H1 (cell line): ENCODE measurements around the gene NT5DC1. TPM values are rescaled to one million over a fixed set of nuclear protein-coding genes. Genes with fewer than 3 reads are reported as not detected.

Source experiments
- BRCA1 ChIP-seq: IDR thresholded peaks from 2 replicates; pipeline ENCODE4 v1.6.1; 2012; ENCODE audit warnings: low read depth, low read length, improper control_type of control experiment
- CHD7 ChIP-seq: fragments of 300-600 bp; sonication (generic); IDR thresholded peaks from 2 replicates; pipeline ENCODE4 v1.7.1; 2012; ENCODE audit warnings: low read length, moderate library complexity, mild to moderate bottlenecking, inconsistent platforms; ENCODE audit not compliant: insufficient replicate concordance
- EP300 ChIP-seq, 2 experiments: IDR thresholded peaks; 1 replicate in 1 of 2; 2 replicates in 1 of 2; pipeline ENCODE4 v1.6.1; 2011 to 2012; ENCODE audit warnings: low read depth in 2 of 2, low read length in 2 of 2, mild to moderate bottlenecking in 2 of 2, borderline replicate concordance in 1 of 2, inconsistent platforms in 1 of 2, moderate library complexity in 1 of 2
- KDM5A ChIP-seq: fragments of 200-600 bp; IDR thresholded peaks from 2 replicates; pipeline ENCODE4 v1.7.1; 2012; ENCODE audit warnings: mild to moderate bottlenecking, low read length, inconsistent platforms, mixed read lengths
- SIX5 ChIP-seq: IDR thresholded peaks from 2 replicates; pipeline ENCODE4 v1.6.1; 2011; ENCODE audit warnings: mild to moderate bottlenecking, low read depth, low read length
- polyA plus RNA-seq, 7 experiments: library from polyadenylated mRNA; depleted of rRNA in 3 of 7; stranded (reverse) in 5 of 7; unstranded in 2 of 7; fragments of >200 nt in 5 of 7; fragments of 200-250 nt in 2 of 7; gene quantifications; 1 replicate in 5 of 7; 2 replicates in 1 of 7; 4 replicates in 1 of 7; pipeline versions ENCODE4 v1.2.1 to v1.2.3, GENCODE V29; 2011 to 2013; ENCODE audit warnings: missing spikeins in 2 of 7, mixed read lengths in 2 of 7
- total RNA-seq: library from RNA; stranded (reverse); fragmentation: NEBNext Ultra II Directional; extraction: Animal tissue kit (Norgen Biotek cat#: 25700); gene quantifications from 2 replicates; pipeline ENCODE4 v1.2.1, GENCODE V29; 2021

The NT5DC1 gene
- total and polyA plus RNA-seq, 2 of the 8 experiments (the other 6 are each of a cell fraction or from before 2014, with no cell fraction given), result 25.3 to 72.7 TPM

DNA sequence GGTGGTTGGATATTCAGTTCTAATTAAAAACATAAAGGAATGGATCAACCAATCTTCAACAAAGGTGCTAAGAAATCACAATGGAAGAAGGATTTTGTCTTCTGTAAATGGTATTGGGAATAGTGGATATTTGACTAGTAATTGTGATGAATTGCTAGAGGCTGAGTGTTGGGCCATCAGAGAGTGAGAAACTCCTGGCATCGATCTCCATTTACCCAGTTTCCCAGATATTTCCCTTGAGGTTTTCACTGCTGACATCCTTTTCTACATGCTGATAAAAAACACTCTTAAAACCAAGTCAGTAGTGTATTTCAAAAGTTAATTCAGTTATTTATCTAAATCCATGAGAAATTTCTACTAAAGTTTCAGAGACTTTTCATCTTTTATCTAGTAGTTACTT, 65.7 kb downstream of the NT5DC1 start (continued):
- TF ChIP-seq CHD7 (no peak), KDM5A (no peak), SIX5 (no peak), EP300 (IDR thresholded peaks at IDR 0.05; ENCODE audit: borderline replicate concordance in 1 of 2, low read depth in 2 of 2, low read length in 2 of 2) (no peak), BRCA1 (no peak)
- TF ChIP-seq, all 59 proteins: peak for 0
